CD4-positive, alpha-beta T cell (primary cell): ENCODE results near the gene PER1. TPM values are rescaled to one million over a fixed set of nuclear protein-coding genes. Genes with fewer than 3 reads are reported as not detected.

Experiments
- ATAC-seq: fragments of 200-7000 bp; cut with Tn5 transposase; one replicate; pipeline ENCODE4 v1.10.0; 2022; ENCODE audit warnings: mild to moderate bottlenecking; ENCODE audit not compliant: poor library complexity
- CTCF ChIA-PET: fragments of 350-600 bp; sonication (Branson Sonifier 250); formaldehyde crosslinking; loops from one replicate; lab custom pipeline; 2021; ENCODE audit warnings: antibody characterized with exemption, inconsistent platforms; lab: Charles Lee
- POLR2A ChIA-PET: fragments of 350-600 bp; sonication (Branson Sonifier 250); formaldehyde crosslinking; loops from one replicate; lab custom pipeline; 2021; ENCODE audit warnings: antibody characterized with exemption, inconsistent platforms; lab: Charles Lee
- DNase-seq, 14 experiments: peaks; one replicate each; pipeline ENCODE4 v3.0.0-alpha.2; 2013 to 2020; ENCODE audit warnings: mixed read lengths in 2 of 14
- H3K27ac ChIP-seq, 2 donors: one replicate each; pipeline versions ENCODE4 v1.5.1 to v1.7.0; 2013; ENCODE audit warnings: low read length in 2 of 2, low read depth in 1 of 2, mild to moderate bottlenecking in 1 of 2
- H3K27me3 ChIP-seq, 2 experiments: 1 replicate in 1 of 2; 2 replicates in 1 of 2; pipeline versions ENCODE4 v1.6.1 to v1.7.0; 2013; ENCODE audit warnings: low read length in 2 of 2, control low read depth in 1 of 2, mild to moderate bottlenecking in 1 of 2, moderate library complexity in 1 of 2; ENCODE audit not compliant: insufficient read depth in 2 of 2, control insufficient read depth in 1 of 2
- H3K36me3 ChIP-seq: one replicate; pipeline ENCODE4 v1.6.1; 2013; ENCODE audit warnings: low read length, control low read depth; ENCODE audit not compliant: insufficient read depth
- H3K4me1 ChIP-seq: one replicate; pipeline ENCODE4 v1.6.1; 2013; ENCODE audit warnings: low read length, control low read depth; ENCODE audit not compliant: insufficient read depth
- H3K4me3 ChIP-seq: one replicate; pipeline ENCODE4 v1.5.1; 2013; ENCODE audit warnings: mild to moderate bottlenecking, low read length, moderate library complexity
- H3K9me3 ChIP-seq, 2 experiments: 1 replicate in 1 of 2; 2 replicates in 1 of 2; pipeline versions ENCODE4 v1.6.1 to v1.7.0; 2013; ENCODE audit warnings: low read length in 2 of 2, mild to moderate bottlenecking in 2 of 2, control low read depth in 1 of 2, moderate library complexity in 1 of 2; ENCODE audit not compliant: control insufficient read depth in 1 of 2, insufficient read depth in 1 of 2
- H3K27ac Mint-ChIP-seq: one replicate; pipeline ENCODE4 v1.8.0; 2020; ENCODE audit warnings: mixed read lengths
- H3K27me3 Mint-ChIP-seq: one replicate; pipeline ENCODE4 v1.8.0; 2021; ENCODE audit warnings: mixed read lengths
- H3K36me3 Mint-ChIP-seq: one replicate; pipeline ENCODE4 v1.8.0; 2021; ENCODE audit warnings: low read depth, mixed read lengths
- H3K4me1 Mint-ChIP-seq: one replicate; pipeline ENCODE4 v1.8.0; 2021; ENCODE audit warnings: low read depth, mixed read lengths
- H3K4me3 Mint-ChIP-seq: one replicate; pipeline ENCODE4 v1.8.0; 2020; ENCODE audit warnings: mild to moderate bottlenecking, mixed read lengths
- H3K9me3 Mint-ChIP-seq: one replicate; pipeline ENCODE4 v1.8.0; 2020; ENCODE audit warnings: mixed read lengths
- CTCF ChIP-seq: fragments of 200-600 bp; IDR thresholded peaks from one replicate; pipeline ENCODE4 v1.8.0; 2022; ENCODE audit warnings: antibody characterized with exemption, mild to moderate bottlenecking
- intact Hi-C, 2 experiments: fragments of 100-400 bp; cut with DNase I in 1 of 2; cut with micrococcal nuclease in 1 of 2; formaldehyde crosslinking; loops; one replicate each; pipeline versions ENCODE4 v1.15.1 to v1.9.0; 2023 to 2025; cut with DNase I, micrococcal nuclease
- total RNA-seq, 174 experiments: library from RNA in 2 of 174; stranded (reverse) in 2 of 174; gene quantifications; one replicate each; pipeline ENCODE4 v1.2.3 and lab custom pipeline; 2021 to 2026

The PER1 gene
- total RNA-seq, 2 experiments from 2014 or later: 1,723 to 1,794 TPM

- Mint-ChIP-seq H3K36me3 (no peaks in the 10 kb centered on the region), H3K4me3 (no peak overlapping the region), H3K4me1 (no peaks in the 10 kb centered on the region), H3K9me3 (no peaks in the 10 kb centered on the region), H3K27me3 (no peaks in the 10 kb centered on the region), H3K27ac (no peak overlapping the region)
- ChIA-PET POLR2A (interaction anchor here (1.4 kb wide), 1 partner anchor 9 kb away, joined by 6 read pairs; no protein-coding TSS in a partner anchor), CTCF (interaction anchor here (0.9 to 2.2 kb wide), 2 partner anchors 10 to 21 kb away, joined by 3 to 6 read pairs; no protein-coding TSS in a partner anchor)
- H3K9me3 ChIP-seq: no peaks in the 10 kb centered on the region
- H3K4me3 ChIP-seq: no peak overlapping the region
- DNase-seq (no peak), ATAC-seq (no peak)
- no peak overlapping the region for H3K27ac ChIP-seq
- no peaks in the 10 kb centered on the region for H3K27me3 ChIP-seq
- intact Hi-C loops: no loop called here
- no peak for TF ChIP-seq CTCF
- no peaks in the 10 kb centered on the region for H3K4me1 ChIP-seq
- H3K36me3 ChIP-seq: no peaks in the 10 kb centered on the region
These were observed 51.4 kb downstream of the PER1 start for GRCh38 chr17:8100763-8101162.

GRCh38 chr17:8100111-8100510 lies 52.1 kb downstream of the PER1 start:
- no peaks in the 10 kb centered on the region for H3K9me3 Mint-ChIP-seq
- ATAC-seq: no peak

GRCh38 chr17:8096541-8096940 lies 55.7 kb downstream of the PER1 start:
- ChIA-PET CTCF (no interaction called here), POLR2A (no interaction called here)
- intact Hi-C loops: no loop called here
- H3K36me3 ChIP-seq: no peaks in the 10 kb centered on the region
- H3K36me3 Mint-ChIP-seq: no peaks in the 10 kb centered on the region
- peaks cover 13% of the 10 kb centered on the region for H3K4me1 ChIP-seq
- ATAC-seq (no peak), DNase-seq (no peak)
- H3K27ac Mint-ChIP-seq: no peak overlapping the region
- H3K9me3 ChIP-seq: no peaks in the 10 kb centered on the region
- no peak overlapping the region for H3K27ac ChIP-seq
- H3K27me3 Mint-ChIP-seq: peaks cover 4% of the 10 kb centered on the region
- H3K4me1 Mint-ChIP-seq: peaks cover 17% of the 10 kb centered on the region
- peaks cover 0 to 3% of the 10 kb centered on the region in 2 experiments for H3K27me3 ChIP-seq
- H3K4me3 ChIP-seq: no peak overlapping the region
- no peak for TF ChIP-seq CTCF
- no peak overlapping the region for H3K4me3 Mint-ChIP-seq
- H3K9me3 Mint-ChIP-seq: no peaks in the 10 kb centered on the region

More at GRCh38 chr17:8100111-8100510, 52.1 kb downstream of the PER1 start:
- ChIA-PET POLR2A (interaction anchor here (1.4 kb wide), 1 partner anchor 10 kb away, joined by 6 read pairs; no protein-coding TSS in a partner anchor), CTCF (interaction anchor here (1.0 to 2.2 kb wide), 2 partner anchors 10 to 27 kb away, joined by 3 to 6 read pairs; no protein-coding TSS in a partner anchor)
- DNase-seq: no peak
- TF ChIP-seq CTCF: no peak
- Histone ChIP-seq H3K9me3 (no peaks in the 10 kb centered on the region), H3K27me3 (no peaks in the 10 kb centered on the region), H3K4me3 (no peak overlapping the region), H3K27ac (no peak overlapping the region), H3K4me1 (no peaks in the 10 kb centered on the region), H3K36me3 (no peaks in the 10 kb centered on the region)
- no peaks in the 10 kb centered on the region for H3K36me3 Mint-ChIP-seq
- intact Hi-C loops: no loop called here
- H3K27ac Mint-ChIP-seq: no peak overlapping the region
- no peaks in the 10 kb centered on the region for H3K27me3 Mint-ChIP-seq
- H3K4me3 Mint-ChIP-seq: no peak overlapping the region
- H3K4me1 Mint-ChIP-seq: peaks cover 3% of the 10 kb centered on the region
